Measurements from ENCODE around the gene FMO5. TPM values are rescaled to one million over a fixed set of nuclear protein-coding genes. Genes with fewer than 3 reads are reported as not detected.

FMO5 gene
- total and polyA plus RNA-seq, 2 of the 13 experiments (the other 11 are each of a cell fraction or from before 2014, with no cell fraction given): 48.2 to 149 TPM

DNA sequence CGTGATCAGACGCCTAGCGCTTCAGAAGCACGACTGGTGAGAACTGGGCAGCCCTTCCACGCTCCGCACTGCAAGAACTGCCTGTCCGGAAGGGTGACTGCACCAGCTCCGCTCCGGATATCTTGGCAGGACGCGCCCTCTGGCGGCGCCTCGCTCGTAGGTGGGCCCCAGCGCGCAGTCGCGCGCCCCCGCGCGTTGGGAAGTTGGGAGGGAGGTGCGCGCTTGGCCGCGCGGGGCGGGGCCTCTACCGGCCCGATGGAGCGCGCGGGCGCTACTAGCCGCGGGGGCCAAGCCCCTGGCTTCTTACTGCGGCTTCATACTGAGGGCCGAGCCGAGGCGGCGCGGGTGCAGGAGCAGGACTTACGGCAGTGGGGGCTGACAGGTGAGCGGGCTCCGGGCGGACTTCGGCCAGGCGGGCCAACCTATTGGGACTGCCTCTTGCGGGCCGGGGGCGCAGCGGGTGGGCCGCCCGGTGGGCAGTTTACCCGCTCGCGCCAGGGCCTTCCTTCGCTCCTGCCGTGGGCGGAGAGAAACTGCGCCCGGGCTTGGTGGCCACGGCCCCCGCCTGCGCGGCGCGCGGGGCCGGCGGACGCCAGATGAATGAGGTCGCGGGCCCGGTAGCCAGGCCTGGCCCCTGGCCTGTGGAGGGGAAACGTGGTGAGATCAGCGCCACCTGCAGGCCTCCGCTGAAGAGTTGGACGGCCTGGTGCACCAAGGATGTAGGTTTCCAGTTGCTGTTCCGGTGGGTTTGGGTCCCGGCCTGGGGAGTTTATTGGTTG, 17.5 kb upstream of the FMO5 start, which contains the start of gene CHD1L (continued):
- peak; percentile 53; the same call in 1 of the 2 replicates for TF ChIP-seq MXD3 (CRISPR knock-in tag; IDR thresholded peaks at IDR 0.05)
- 0 out of 2 replicates have a peak, but pooled peaks have one; percentile 62 for TF ChIP-seq ZMAT3 (CRISPR knock-in tag; conservative IDR thresholded peaks at IDR 0.05)
- TF ChIP-seq BORCS8-MEF2B (CRISPR knock-in tag; IDR thresholded peaks at IDR 0.05): peak; percentile 87
- TF ChIP-seq ARID5B (CRISPR knock-in tag; IDR thresholded peaks at IDR 0.05): peak; percentile 76
- TF ChIP-seq TOPORS (CRISPR knock-in tag; IDR thresholded peaks at IDR 0.05): peak; percentile 94
- TF ChIP-seq XRCC5 (optimal IDR thresholded peaks at IDR 0.05; ENCODE audit: low read length): peak; percentile 65
- TF ChIP-seq CBFB (CRISPR knock-in tag; IDR thresholded peaks at IDR 0.05): peak; percentile 89
- no peak for TF ChIP-seq ZNF780A (CRISPR knock-in tag; IDR thresholded peaks at IDR 0.05)
- TF ChIP-seq, protein P1, sequence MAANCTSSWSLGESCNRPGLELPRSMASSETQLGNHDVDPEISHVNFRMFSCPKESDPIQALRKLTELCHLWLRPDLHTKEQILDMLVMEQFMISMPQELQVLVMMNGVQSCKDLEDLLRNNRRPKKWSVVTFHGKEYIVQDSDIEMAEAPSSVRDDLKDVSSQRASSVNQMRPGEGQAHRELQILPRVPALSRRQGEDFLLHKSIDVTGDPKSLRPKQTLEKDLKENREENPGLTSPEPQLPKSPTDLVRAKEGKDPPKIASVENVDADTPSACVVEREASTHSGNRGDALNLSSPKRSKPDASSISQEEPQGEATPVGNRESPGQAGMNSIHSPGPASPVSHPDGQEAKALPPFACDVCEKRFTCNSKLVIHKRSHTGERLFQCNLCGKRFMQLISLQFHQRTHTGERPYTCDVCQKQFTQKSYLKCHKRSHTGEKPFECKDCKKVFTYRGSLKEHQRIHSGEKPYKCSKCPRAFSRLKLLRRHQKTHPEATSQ (CRISPR knock-in tag; IDR thresholded peaks at IDR 0.05; ENCODE audit: borderline replicate concordance): peak; percentile 94; the same call in 1 of the 2 replicates
- peak; percentile 15; the same call in 1 of the 2 replicates for TF ChIP-seq YEATS2 (CRISPR knock-in tag; IDR thresholded peaks at IDR 0.05; ENCODE audit: borderline replicate concordance)
- no peak for TF ChIP-seq ZNF781 (CRISPR knock-in tag; IDR thresholded peaks at IDR 0.05; ENCODE audit: borderline replicate concordance, not compliant biosample characterization)
- TF ChIP-seq RXRA (CRISPR knock-in tag; IDR thresholded peaks at IDR 0.05): peak; percentile 59
- TF ChIP-seq KIAA2018 (CRISPR knock-in tag; IDR thresholded peaks at IDR 0.05; ENCODE audit: borderline replicate concordance): peak; percentile 32; the same call in 1 of the 2 replicates

Measured in HepG2 (cell line).